ENCODE data around the gene INSL3.
"Not testable (repeated sequence)": the region's sequence is repeated elsewhere in the genome, so short reads cannot be mapped to it uniquely, and the experiment has no call there.

INSL3 gene

DNA sequence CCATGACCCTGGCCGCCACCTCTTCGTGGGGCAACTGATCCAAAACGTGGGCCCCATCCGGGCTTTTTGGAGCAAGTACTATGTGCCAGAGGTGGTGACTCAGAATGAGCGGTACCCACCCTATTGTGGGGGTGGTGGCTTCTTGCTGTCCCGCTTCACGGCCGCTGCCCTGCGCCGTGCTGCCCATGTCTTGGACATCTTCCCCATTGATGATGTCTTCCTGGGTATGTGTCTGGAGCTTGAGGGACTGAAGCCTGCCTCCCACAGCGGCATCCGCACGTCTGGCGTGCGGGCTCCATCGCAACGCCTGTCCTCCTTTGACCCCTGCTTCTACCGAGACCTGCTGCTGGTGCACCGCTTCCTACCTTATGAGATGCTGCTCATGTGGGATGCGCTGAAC is 9.6 kb downstream of the INSL3 start:
- no peak for DNase-seq

DNA sequence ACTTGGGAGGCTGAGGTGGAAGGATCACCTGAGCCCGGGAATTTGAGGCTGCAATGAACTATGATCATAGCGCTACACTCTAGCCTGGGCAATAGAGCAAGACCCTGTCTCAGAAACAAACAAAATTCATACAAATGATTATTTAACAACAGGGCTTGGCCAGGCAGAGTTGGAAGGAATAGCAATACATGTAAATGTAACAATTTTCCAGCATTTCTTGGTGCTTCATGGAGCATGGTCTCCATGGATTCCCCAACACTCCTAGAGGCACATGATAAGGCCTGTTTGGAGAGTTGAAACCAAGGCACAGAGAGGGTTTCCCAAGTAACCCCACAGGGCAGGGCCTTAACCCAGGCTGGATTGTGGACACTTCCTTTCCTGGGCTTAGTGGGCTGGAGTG is 10.2 kb downstream of the INSL3 start:
- no peak for DNase-seq

DNA sequence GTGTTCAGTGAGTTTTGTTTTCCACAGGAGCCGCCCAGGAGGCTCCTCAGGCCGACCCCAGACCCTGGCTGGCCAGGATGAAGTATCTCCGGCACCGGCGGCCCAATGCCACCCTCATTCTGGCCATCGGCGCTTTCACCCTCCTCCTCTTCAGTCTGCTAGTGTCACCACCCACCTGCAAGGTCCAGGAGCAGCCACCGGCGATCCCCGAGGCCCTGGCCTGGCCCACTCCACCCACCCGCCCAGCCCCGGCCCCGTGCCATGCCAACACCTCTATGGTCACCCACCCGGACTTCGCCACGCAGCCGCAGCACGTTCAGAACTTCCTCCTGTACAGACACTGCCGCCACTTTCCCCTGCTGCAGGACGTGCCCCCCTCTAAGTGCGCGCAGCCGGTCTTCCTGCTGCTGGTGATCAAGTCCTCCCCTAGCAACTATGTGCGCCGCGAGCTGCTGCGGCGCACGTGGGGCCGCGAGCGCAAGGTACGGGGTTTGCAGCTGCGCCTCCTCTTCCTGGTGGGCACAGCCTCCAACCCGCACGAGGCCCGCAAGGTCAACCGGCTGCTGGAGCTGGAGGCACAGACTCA is 13.5 kb downstream of the INSL3 start:
- DNase-seq, result no peak

DNA sequence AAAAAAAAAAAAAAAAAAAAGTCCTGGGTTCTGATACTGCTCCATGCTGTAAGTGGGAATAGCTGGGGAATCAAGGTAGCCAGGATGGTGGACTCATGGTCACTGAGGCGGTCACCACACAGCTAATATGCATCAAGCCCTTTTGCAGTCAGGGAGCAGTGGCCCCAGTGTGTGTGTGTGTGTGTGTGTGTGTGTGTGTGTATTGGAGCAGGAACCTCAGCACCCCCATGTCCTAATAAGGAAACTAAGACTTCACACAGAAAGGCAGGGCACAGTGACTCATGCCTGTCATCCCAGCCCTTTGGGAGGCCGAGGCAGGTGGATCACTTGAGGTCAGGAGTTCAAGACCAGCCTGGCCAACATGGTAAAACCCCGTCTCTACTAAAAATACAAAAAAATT is 14.4 kb downstream of the INSL3 start:
- no peak for DNase-seq

DNA sequence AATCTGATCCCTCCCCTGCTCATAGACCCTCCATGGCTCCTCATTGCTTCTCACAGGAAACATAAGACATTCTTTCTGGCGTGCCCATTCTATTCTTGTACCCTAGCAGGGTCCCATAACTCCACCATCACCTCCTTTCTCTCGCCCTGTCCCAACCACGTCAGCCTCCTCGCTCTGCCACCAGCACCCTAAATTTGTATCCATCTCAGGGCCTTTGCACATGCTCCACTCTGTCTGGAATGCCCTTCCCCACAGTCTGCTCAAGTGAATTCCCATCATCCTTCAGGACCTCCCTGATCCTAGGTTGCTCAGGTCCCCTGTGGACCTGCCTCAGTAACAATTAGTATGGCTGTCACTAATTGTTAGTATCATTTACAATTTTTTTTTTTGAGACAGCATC is 15.9 kb downstream of the INSL3 start:
- no peak for DNase-seq

DNA sequence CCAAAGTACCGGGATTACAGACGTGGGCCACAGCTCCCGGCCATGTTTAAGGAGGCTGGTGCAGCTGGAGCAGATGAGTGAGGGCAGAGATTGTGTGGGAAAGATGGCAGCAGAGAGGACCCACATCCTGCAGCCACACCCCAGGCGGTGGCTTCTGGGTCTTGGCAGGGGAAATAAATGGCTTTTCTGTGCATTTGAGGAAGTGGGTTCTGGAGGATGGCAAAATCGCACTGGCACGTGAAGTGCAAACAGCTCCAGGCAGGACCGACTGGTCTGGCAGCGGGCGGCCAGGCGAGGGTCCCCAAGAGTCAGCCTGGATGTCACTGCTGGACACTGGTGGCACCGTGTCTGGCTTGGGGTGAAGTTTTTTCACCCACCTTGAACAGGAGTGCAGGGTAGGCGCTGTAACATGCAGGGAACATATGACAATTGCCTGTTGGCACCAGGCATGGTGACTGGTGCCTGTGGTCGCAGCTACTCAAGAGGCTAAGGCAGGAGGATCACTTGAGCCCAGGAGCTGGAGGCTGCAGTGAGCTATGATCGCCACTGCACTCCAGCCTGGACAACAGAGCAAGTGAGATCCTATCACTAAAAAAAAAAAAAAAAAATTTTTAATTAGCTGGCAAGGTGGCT is 17.9 kb downstream of the INSL3 start:
- no peak for DNase-seq

DNA sequence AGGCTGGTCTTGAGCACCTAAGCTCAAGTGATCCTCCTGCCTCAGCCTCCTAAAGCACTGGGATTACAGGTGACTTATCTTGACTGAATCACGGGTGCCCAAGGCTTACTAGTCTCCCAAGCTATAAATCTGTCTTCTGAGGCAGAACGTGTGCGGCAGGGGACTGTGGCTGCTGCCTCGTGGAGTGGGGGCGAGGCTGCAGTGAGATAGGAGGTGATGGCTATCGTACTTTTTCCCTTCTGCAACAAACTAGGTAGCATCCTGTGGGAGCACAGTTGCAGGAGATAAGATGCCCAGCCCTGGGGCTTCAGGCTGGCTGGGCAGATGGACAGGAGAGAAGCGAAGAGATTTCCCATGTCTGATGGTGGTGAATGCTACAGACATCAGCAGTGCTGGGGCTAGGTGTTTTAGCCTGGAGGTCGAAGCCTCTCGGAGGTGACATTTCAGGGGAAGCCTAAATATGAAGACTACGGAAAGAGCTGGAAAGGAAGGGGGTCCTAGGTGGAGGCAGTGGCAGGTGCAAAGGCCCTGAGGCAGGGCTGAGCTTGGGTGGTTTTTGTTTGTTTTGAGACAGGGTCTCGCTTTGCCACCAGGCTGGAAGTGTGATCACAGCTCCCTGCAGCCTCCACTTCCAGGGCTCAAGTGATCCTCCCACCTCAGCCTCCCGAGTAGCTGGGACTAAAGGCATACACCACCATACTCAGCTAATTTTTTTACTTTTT is 19.0 kb downstream of the INSL3 start:
- no peak for DNase-seq

DNA sequence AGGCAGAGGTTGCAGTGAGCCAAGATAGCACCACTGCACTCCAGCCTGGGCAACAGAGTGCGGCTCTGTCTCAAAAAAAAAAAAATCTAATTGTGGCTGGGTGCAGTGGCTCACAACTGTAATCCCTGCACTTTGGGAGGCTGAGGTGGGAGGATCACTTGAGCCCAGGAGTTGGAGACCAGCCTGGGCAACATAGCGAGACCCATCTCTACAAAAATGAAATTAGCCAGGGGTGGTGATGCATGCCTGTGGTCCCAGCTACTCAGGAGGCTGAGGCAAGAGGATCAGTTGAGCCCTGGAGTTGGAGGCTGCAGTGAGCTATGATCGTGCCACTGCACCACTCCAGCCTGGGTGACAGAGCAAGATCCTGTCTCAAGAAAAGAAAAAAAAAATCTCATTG is 22.7 kb downstream of the INSL3 start:
- DNase-seq, result not testable (repeated sequence)

DNA sequence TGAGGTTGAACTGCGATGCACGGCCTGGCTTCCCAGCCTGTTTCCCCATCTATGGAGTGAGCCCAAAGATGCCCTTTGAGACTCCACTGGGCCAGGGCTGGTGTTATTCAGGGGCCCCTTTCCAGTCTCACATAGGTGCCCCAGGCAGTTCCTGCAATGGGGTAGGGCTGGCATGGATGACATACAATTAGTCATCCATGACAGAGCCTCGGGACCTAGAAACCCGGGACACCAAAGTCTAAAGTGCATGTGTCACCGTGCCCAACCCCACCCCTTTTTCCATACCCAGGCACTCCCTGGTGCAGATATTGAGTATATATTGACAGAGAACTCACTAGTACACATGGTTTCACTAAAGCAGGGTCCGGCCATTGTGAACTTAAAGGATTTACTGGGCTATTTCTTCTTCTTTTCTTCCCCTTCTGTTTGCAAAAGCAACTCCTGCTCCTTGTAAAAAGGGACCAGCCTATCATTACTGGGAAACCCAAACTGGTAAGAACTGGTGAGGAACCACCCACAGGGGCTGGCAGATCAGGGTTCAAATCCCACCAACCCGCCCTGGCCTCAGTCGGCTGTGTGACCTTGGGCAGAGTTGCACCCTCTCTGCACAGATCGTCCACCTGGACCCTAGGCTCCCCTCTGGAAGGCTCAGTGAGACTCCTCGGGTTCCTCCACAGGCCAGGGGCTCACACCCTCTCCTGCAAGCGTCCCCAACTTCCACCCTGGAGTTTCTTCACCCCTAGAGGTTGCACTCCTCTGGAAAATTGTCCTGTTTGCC is 23.7 kb downstream of the INSL3 start:
- DNase-seq, result no peak

DNA sequence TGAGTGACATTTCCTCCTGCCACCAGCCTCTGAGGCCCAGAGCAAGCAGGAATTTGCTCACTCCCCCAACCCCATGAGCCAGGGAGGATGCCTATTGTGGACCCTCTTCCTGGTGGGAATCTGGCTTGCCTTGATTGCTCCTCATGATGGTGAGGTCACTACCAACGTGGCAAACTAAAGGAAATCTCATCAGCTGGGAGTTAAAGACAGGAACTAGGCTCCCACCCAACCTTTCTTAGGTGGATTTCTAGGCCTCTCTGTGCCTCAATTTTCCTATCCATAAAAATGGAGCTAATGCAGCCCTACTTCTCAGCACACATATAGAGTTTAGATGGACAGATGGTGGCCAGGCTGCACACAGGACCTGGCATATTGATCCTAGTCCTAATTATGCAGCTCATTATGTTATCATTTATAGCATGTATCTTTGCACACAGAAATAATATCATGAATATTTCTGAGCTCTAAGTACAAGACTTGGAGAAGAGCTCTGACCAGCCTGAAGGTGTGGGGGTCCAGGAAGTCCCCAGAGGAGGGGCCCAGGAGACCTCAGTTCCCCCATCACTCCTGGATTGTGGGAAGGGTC is 24.4 kb downstream of the INSL3 start:
- no peak for DNase-seq

DNA sequence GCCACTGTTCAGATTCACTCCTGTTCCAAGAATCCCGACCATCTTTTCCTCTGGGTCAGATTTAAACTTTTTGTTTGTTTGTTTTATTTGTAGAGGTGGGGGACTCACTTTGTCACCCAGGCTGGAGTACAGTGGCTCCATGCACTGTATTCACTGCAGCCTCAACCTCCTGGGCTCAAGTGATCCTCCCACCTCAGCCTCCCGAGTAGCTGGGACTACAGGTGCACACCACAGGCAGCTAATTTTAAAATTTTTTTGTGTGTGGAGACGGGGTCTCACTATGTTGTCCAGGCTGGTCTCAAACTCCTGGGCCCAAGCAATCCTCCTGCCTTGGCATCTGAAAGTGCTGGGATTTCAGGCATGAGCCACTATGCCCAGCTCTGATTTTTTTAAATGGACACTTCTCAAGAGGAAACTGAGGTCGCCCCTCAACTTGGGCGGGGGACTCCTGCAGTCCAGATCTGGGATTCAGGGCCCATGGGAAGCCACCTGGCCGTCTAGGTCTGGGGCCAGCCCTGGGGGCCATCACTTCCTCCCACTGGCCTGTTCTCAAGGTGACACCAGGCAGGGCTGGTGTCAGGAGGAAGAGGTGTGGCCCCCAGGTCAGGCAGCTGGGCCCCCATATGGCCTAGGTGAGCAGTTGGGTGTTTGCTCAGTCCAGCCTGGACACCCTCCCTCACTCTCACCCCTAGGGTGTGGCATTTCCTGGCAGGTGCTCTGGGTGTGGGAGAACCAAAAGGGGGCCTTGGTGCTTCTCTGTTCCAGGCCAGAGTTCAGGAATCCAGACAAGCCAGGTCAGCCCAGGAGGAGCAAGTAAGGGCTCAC is 25.1 kb downstream of the INSL3 start:
- DNase-seq, result no peak

DNA sequence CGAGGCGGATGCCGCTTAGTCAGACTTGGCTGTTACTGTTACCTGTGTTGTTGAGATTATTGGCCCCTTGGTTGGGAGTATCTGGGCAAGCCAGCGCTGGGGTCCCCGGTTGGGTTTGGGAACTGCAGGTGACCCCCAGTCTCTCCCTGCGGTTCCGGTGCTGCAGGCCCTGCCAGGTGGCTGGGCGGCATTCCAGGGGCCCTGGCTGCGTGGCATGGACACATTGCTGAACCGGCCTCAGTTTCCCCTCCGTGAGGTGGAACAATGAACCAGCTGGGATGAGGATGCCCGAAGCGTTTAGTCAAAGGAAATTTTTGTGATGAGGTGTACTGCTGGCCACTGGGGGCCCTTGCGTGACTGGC is 25.8 kb downstream of the INSL3 start:
- no peak for DNase-seq

DNA sequence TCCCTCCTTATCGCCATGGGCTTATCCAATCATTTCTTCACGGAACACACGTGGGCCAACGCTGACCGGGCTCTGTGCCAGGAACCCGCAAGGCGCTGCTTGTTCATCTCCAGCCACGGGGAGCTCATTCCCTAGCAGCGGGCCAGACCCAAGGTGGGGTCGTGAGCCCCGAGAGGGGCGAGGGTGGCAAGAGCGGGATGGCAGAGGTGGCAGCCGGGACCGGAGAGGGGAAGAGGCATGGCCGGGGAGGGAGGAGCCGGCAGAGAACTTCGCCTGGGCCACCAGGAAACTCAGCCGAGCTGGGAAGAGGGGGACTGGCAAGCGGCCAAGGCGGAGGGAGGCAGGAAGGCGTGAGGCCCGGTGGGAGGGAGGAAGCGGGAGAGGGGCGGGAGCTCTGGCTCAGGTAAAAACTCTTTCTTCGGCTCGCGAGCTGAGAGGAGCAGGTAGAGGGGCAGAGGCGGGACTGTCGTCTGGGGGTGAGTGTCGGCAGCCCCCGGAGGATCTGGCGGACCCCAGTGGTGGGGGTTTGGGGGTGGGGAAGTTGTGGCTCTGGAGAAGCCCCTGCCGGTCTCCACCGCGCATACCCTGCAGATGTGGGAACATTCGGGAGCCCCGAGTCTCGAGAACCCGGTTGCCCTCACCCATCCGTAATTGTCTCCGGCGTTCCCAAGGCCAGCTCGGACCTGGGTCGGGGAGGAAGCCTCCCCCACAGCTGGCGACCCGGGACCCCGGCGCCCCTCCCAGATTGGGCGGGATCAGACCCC is 26.4 kb downstream of the INSL3 start, which contains the start of gene B3GNT3:
Gene B3GNT3, plus strand, starts transcription at position 408 of the 764 bp plus-strand sequence. CDS start 12,670 bp downstream, outside the sequence.
- DNase-seq, result peak; percentile 44

DNA sequence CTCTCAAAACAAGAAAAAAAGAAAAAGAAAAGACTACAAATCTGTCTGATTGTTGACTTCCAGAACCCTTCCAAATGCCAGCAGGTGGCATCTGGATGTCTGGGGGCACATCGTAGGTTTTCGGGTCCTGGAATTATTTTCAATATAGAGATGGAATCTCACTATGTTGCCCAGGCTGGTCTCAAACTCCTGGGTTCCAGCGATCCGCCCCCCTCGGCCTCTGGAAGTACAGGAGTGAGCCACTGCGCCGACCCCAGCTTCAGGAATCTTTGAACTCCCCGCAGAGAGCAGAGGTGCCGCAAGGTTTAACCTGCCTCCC is 26.9 kb downstream of the INSL3 start:
- DNase-seq, result no peak

DNA sequence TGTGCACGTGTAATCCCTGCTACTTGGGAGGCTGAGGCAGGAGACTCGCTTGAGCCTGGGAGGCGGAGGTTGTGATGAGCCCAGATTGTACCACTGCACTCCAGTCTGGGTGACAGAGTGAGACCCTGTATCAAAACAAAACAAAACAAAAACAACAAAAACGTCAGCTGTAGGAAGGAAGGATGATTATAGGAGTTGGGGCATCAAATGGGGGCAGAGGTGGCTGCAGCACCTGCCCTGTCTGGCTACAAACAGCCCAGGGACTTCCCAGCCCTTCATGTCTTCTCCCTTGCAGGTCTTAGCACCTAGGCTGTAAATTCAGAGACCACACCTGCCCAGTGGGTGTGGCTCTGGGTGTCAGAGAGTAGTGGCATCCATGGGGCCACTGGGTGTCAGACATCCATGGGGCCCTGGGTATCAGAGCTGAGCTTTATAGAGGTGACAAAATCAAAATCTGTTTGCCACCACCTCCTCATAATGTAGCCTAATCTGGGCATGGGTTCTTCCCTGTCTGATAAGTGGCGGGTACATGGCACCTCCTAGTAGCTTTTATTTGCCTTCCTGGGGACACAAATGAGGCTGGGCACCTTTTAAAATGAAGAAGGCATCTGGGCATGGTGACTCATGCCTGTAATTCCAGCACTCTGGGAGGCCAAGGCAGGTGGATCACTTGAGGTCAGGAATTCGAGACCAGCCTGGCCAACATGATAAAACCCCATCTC is 31.1 kb downstream of the INSL3 start:
- DNase-seq, result no peak

DNA sequence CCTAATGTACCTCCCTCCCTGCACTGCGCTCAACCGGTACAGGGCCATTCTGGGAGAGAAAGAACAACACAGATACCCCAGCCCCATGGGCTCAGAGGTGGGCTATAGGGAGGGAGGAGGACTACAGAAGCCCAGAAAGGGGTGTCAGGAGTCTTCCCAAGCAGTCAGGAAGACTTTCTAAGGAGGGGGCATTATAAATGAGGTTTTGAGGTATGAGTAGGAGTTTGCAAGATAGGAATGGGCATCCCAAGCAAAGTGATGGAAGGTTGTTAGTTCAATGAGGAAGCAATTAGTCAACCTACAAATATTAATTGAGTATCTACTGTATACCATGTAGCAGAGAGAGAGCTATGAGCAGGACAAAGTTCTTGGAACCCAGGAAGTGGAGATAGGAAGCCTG is 32.7 kb downstream of the INSL3 start:
- no peak for DNase-seq

DNA sequence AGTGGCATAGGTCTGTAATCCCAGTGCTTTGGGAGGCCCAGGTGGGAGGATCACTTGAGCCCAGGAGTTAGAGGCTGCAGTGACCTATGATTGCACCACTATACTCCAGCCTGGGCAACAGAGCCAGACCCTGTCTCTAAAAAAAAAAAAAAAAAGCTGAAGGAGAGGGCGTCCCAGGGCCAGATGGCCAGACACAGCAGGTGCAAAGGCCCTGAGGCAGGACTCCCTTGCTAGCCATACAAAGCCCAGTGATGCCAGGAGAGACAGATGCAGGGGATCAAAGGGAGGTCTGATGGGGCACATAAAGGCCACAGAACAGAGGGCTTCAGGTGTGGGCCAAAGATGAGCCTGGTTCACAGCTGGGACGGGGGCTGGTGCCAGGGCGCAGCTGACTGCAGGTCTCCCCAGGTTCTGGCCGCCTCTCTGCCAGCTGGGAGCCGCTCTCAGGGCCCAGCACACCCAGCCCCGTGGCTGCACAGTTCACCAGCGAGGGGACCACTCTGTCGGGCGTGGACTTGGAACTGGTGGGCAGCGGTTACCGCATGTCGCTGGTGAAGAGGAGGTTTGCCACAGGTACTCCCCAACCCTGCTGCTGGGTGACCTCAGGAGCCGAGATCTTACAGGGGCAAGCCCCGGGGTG is 33.9 kb downstream of the INSL3 start:
- DNase-seq, result no peak

DNA sequence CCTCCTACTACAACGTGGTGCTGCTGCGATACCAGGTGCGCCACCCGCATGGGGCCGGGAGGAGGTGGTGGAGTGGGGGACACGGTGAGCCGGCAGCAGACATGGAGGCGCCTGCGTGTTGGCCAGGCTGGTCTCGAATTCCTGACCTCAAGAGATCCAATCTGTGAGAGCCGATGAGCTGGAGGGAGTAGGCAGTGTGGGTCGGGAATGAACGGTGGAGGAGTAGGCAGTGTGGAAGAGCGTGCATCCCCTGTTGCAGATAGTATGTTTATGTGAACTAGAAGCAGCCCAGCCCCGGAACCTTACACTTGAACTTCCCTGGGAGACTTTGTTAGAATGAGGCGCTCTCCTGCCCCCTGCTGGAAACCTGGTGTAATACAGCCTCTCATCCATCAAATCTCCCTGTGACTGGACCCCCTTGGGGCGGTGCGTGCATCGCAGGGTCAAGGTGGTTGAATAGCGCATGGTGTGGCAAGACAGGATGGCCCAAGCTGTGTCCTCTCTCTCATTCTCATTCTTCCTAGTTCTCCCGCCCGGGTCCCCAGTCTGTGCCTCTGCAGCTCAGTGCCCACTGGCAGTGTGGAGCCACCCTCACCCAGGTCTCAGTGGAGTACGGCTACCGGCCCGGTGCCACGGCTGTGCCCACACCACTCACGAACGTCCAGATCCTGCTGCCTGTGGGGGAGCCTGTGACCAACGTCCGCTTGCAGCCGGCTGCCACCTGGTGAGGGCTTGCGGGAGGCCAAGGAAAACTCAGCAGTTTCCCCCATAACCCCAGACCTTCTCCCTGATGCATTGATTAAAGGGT is 36.9 kb downstream of the INSL3 start:
- DNase-seq, result peak; percentile 71

DNA sequence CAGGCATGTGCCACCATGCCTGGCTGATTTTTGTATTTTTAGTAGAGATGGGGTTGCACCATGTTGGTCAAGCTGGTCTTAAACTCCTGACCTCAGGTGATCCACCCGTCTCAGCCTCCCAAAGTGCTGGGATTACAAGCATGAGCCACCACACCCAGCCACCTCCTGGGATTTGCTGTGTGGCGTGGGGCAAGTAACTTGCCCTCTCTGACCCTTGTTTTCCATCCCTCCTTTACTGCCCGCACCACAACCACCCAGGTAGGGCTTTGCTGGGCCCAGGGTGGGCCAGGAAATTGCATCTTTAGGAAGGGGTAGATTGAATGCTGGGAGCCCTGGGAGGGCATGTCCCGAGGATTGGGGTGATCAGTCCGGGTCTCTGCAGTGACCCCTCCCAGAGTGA is 37.6 kb downstream of the INSL3 start:
- DNase-seq, result not testable (repeated sequence)

DNA sequence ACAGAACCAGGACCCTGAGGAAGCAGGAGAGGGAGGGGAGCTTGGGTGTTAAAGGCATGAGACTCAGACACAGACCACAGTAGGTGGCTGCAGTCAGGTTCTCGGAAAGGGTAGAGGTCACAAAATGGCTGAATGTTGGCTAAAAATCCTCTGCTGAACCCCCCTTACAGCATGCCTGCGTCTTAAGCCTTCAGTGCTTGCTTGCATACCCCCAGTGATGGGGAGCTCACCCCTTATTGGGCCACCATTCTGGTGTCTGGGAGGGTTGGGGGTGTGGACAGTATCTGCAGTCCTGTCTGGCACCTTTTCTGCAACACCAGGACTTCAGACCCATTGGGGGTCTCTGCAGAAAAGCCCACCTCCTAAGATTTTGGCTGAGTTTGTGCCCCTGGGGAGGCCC is 40.5 kb downstream of the INSL3 start:
- DNase-seq, result no peak
